ENCODE results near the gene IGF2BP3. TPM values are rescaled to one million over a fixed set of nuclear protein-coding genes. Genes with fewer than 3 reads are reported as not detected.

Gene IGF2BP3
- total RNA-seq, 2 donors from 2014 or later, result 0.24 to 1.2 TPM

- intact Hi-C loops (cut with DNase I), result no loop called here
- H3K4me1 ChIP-seq, result no peaks in the 10 kb centered on the region
- H3K9ac ChIP-seq (ENCODE audit: low read depth in 2 of 2, low read length in 2 of 2), result no peak overlapping the region
- no peak overlapping the region for H3K27ac ChIP-seq
- no peak for DNase-seq
- H3K27me3 ChIP-seq, result no peaks in the 10 kb centered on the region
- no peak for TF ChIP-seq CTCF (IDR thresholded peaks at IDR 0.05)
- no peaks in the 10 kb centered on the region for H3K9me3 ChIP-seq
- H3K4me3 ChIP-seq, result no peak overlapping the region
- H3K36me3 ChIP-seq, result no peaks in the 10 kb centered on the region
Measured at GRCh38 chr7:23268746-23269145, 201.5 kb downstream of the IGF2BP3 start.

- H3K27ac ChIP-seq, result no peak overlapping the region
- H3K4me3 ChIP-seq, result no peak overlapping the region
- intact Hi-C loops (cut with DNase I), result no loop called here
- no peaks in the 10 kb centered on the region for H3K27me3 ChIP-seq
- H3K36me3 ChIP-seq, result no peaks in the 10 kb centered on the region
- no peak for TF ChIP-seq CTCF (IDR thresholded peaks at IDR 0.05)
- no peaks in the 10 kb centered on the region for H3K4me1 ChIP-seq
- no peak for DNase-seq
- no peak overlapping the region for H3K9ac ChIP-seq (ENCODE audit: low read depth in 2 of 2, low read length in 2 of 2)
- H3K9me3 ChIP-seq, result no peaks in the 10 kb centered on the region
Measured at GRCh38 chr7:23268167-23268566, 202.1 kb downstream of the IGF2BP3 start.

- Histone ChIP-seq H3K4me3 (no peak overlapping the region), H3K36me3 (no peaks in the 10 kb centered on the region), H3K27ac (no peak overlapping the region), H3K9ac (ENCODE audit: low read depth in 2 of 2, low read length in 2 of 2) (no peak overlapping the region), H3K9me3 (no peaks in the 10 kb centered on the region), H3K27me3 (no peaks in the 10 kb centered on the region), H3K4me1 (no peaks in the 10 kb centered on the region)
- intact Hi-C loops (cut with DNase I), result no loop called here
- no peak for DNase-seq
- TF ChIP-seq CTCF (IDR thresholded peaks at IDR 0.05), result no peak
Measured at GRCh38 chr7:23267357-23267756, 202.9 kb downstream of the IGF2BP3 start.

DNA sequence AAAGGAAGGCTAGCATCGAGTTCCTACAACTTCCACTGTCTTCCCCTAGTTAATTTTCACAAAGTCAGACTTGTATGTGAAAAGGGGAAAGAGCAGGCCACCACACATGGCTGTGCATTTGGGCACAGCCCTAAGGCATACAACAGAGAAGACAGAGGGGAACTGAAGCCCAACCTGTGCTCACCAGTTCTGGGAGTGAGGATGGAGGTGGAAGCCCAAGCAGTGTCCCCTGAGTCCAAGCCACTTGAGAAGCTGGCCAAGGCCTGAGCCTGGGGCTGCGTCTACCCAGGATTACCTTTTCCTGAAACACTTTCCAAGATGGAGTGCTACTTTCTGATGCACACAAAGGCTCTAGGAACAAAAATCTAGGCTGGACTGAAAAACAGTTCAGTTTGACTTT lies 203.4 kb downstream of the IGF2BP3 start:
- Histone ChIP-seq H3K4me1 (no peaks in the 10 kb centered on the region), H3K27ac (no peak overlapping the region), H3K4me3 (no peak overlapping the region), H3K27me3 (no peaks in the 10 kb centered on the region), H3K36me3 (no peaks in the 10 kb centered on the region), H3K9ac (ENCODE audit: low read depth in 2 of 2, low read length in 2 of 2) (no peak overlapping the region), H3K9me3 (no peaks in the 10 kb centered on the region)
- intact Hi-C loops (cut with DNase I), result no loop called here
- DNase-seq, result no peak
- TF ChIP-seq CTCF (IDR thresholded peaks at IDR 0.05), result no peak

GRCh38 chr7:23264916-23265458 lies 205.3 kb downstream of the IGF2BP3 start:
- Histone ChIP-seq H3K4me3 (no peak overlapping the region), H3K27me3 (no peaks in the 10 kb centered on the region), H3K36me3 (no peaks in the 10 kb centered on the region), H3K9me3 (no peaks in the 10 kb centered on the region), H3K27ac (no peak overlapping the region), H3K9ac (ENCODE audit: low read depth in 2 of 2, low read length in 2 of 2) (no peak overlapping the region), H3K4me1 (no peaks in the 10 kb centered on the region)
- DNase-seq, result no peak
- intact Hi-C loops (cut with DNase I), result no loop called here
- TF ChIP-seq CTCF (IDR thresholded peaks at IDR 0.05), result no peak
